GM12878 (cell line): ENCODE results near the gene CCDC88C. TPM values are rescaled to one million over a fixed set of nuclear protein-coding genes. Genes with fewer than 3 reads are reported as not detected.

Source experiments
- ATAC-seq: fragments of 200-7000 bp; cut with Tn5 transposase; 3 replicates; pipeline ENCODE4 v1.9.1; 2020; ENCODE audit warnings: mild to moderate bottlenecking, moderate library complexity
- BruUV-seq: library from RNA; stranded (reverse); fragments of 400-500 nt; replicated peaks from 2 replicates; lab custom pipeline; 2021; lab: Mats Ljungman, UMichigan
- CTCF ChIA-PET: fragments of 300-600 bp; sonication (Branson Sonifier 250); formaldehyde crosslinking; extraction: SDS; loops from one replicate; lab custom pipeline; 2021; ENCODE audit warnings: inconsistent platforms; lab: Yijun Ruan, JAX
- POLR2A ChIA-PET: fragments of 350-600 bp; formaldehyde crosslinking; extraction: SDS; loops from one replicate; lab custom pipeline; 2021; ENCODE audit warnings: inconsistent platforms; lab: Charles Lee
- RAD21 ChIA-PET: fragments of 300-600 bp; sonication (Branson Sonifier 250); formaldehyde crosslinking; loops from one replicate; lab custom pipeline; 2023; ENCODE audit warnings: antibody characterized with exemption; ENCODE audit not compliant: unreplicated experiment; lab: Charles Lee
- SMC1A ChIA-PET: fragments of 300-600 bp; sonication (Branson Sonifier 250); formaldehyde crosslinking; loops from one replicate; lab custom pipeline; 2023; ENCODE audit not compliant: unreplicated experiment, uncharacterized antibody; lab: Charles Lee
- DNase-seq: peaks from one replicate; pipeline ENCODE4 v3.0.0-alpha.2; 2011; ENCODE audit warnings: low read depth, low spot score
- FAIRE-seq: peaks from 3 replicates; lab custom pipeline; 2011; peaks lifted over from hg19 to GRCh38; lab: Jason Lieb, UNC
- H2AFZ ChIP-seq: 2 replicates; pipeline ENCODE4 v1.6.0; 2011; ENCODE audit warnings: low read depth, low read length, control low read depth; ENCODE audit not compliant: control insufficient read depth
- H3K27ac ChIP-seq: 2 replicates; pipeline ENCODE4 v1.5.1; 2011; ENCODE audit warnings: control low read depth; ENCODE audit not compliant: control insufficient read depth, insufficient read depth
- H3K27me3 ChIP-seq, 2 experiments: replicated peaks in 1 of 2; 2 replicates each; pipeline versions ENCODE4 v1.6.0 to v1.6.1; 2011; ENCODE audit warnings: low read length in 1 of 2; ENCODE audit not compliant: control insufficient read depth in 2 of 2, insufficient read depth in 2 of 2
- H3K36me3 ChIP-seq, 2 experiments: 2 replicates each; pipeline ENCODE4 v1.5.1; 2011; ENCODE audit warnings: low read length in 1 of 2; ENCODE audit not compliant: control insufficient read depth in 2 of 2, insufficient read depth in 2 of 2
- H3K4me1 ChIP-seq: 2 replicates; pipeline ENCODE4 v1.6.1; 2011; ENCODE audit warnings: mild to moderate bottlenecking, low read length, moderate library complexity, mixed read lengths; ENCODE audit not compliant: control insufficient read depth, insufficient read depth
- H3K4me2 ChIP-seq: 2 replicates; pipeline ENCODE4 v1.6.0; 2011; ENCODE audit warnings: control low read depth; ENCODE audit not compliant: control insufficient read depth, insufficient read depth
- H3K4me3 ChIP-seq: fragments of 200-600 bp; sonication (generic); 2 replicates; pipeline ENCODE4 v1.5.1; 2016
- H3K79me2 ChIP-seq: 2 replicates; pipeline ENCODE4 v1.6.0; 2011; ENCODE audit warnings: low read length; ENCODE audit not compliant: control insufficient read depth, insufficient read depth
- H3K9ac ChIP-seq: 2 replicates; pipeline ENCODE4 v1.8.0; 2011; ENCODE audit warnings: low read length, control low read depth, mixed read lengths; ENCODE audit not compliant: control insufficient read depth, insufficient read depth
- H3K9me3 ChIP-seq: replicated peaks from 3 replicates; pipeline ENCODE4 v1.5.1; 2011; ENCODE audit warnings: mild to moderate bottlenecking, low read length; ENCODE audit not compliant: control insufficient read depth, insufficient read depth
- H4K20me1 ChIP-seq: 2 replicates; pipeline ENCODE4 v1.6.0; 2011; ENCODE audit not compliant: control insufficient read depth, insufficient read depth
- CUX1 ChIP-seq: IDR thresholded peaks from 2 replicates; pipeline ENCODE4 v1.6.1; 2012; ENCODE audit warnings: improper control_type of control experiment, low read depth, low read length; ENCODE audit not compliant: insufficient replicate concordance
- POLR2A ChIP-seq: IDR thresholded peaks from 2 replicates; pipeline ENCODE4 v1.6.1; 2011; ENCODE audit warnings: low read depth, mild to moderate bottlenecking, low read length
- WGBS: methylation state at CpG from one replicate; pipeline ENCODE4 v1.1.6; 2016; ENCODE audit warnings: low lambda C conversion rate; ENCODE audit not compliant: insufficient replicate concordance, insufficient coverage; ENCODE audit errors: missing lambda C conversion rate; 5-methylcytosine and 5-hydroxymethylcytosine counted together
- in situ Hi-C: fragments of 300-500 bp; cut with MboI; formaldehyde crosslinking; loops from 9 replicates; pipeline ENCODE4 v1.14.3; 2018; ENCODE audit warnings: mixed read lengths
- intact Hi-C: fragments of 100-400 bp; cut with micrococcal nuclease; formaldehyde crosslinking; loops from one replicate; pipeline ENCODE4 v1.14.2; 2022; ENCODE audit not compliant: unreplicated experiment
- polyA plus RNA-seq, 11 experiments: library from polyadenylated mRNA; depleted of rRNA in 4 of 11; unstranded in 6 of 11; stranded (reverse) in 5 of 11; fragments of >200 nt; fragmentation: Nextera tagmentation in 4 of 11; fragmentation: Illumina TruSeq in 1 of 11; extraction: Ambion mirVana in 4 of 11; extraction: Trizol in 1 of 11; gene quantifications; 1 replicate in 1 of 11; 2 replicates in 10 of 11; pipeline versions ENCODE4 v1.2.1 to v1.2.3, GENCODE V29; 2011 to 2016; ENCODE audit warnings: inconsistent platforms in 2 of 11, missing spikeins in 2 of 11, low read depth in 1 of 11
- total RNA-seq, 4 experiments: library from RNA; depleted of rRNA in 3 of 4; stranded (reverse); fragments of >200 nt in 3 of 4; fragmentation: Illumina TruSeq in 1 of 4; extraction: Trizol in 1 of 4; gene quantifications; 2 replicates each; pipeline versions ENCODE4 v1.2.1 to v1.2.3, GENCODE V29; 2013 to 2021

The CCDC88C gene
- total and polyA plus RNA-seq, 10 of the 15 experiments (the other 5 are each of a cell fraction or from before 2014, with no cell fraction given) = 4.0 to 79.6 (median 36.6) TPM

GRCh38 chr14:91297081-91297711, 120.4 kb downstream of the CCDC88C start:
- Histone ChIP-seq H3K4me2 (no peak overlapping the region), H4K20me1 (no peaks in the 10 kb centered on the region), H2AFZ (no peak overlapping the region), H3K27me3 (no peaks in the 10 kb centered on the region), H3K9ac (no peak overlapping the region), H3K9me3 (no peaks in the 10 kb centered on the region), H3K27ac (no peak overlapping the region), H3K79me2 (no peaks in the 10 kb centered on the region), H3K36me3 (peaks cover 44 to 67% of the 10 kb centered on the region in 2 experiments), H3K4me3 (no peak overlapping the region), H3K4me1 (peaks cover under 1% of the 10 kb centered on the region; the same call in 1 of the 2 replicates)
- CTCF ChIA-PET = interaction anchor here (0.6 to 2.1 kb wide), 9 partner anchors 10 to 394 kb away, joined by 3 to 10 read pairs (median 3); no protein-coding TSS in a partner anchor
- TF ChIP-seq CUX1 (no peak), POLR2A (peak; percentile 36; the same call in 1 of the 2 replicates)
- 92% methylated on average over 15 of the region's 16 CpGs for WGBS
- POLR2A ChIA-PET = interaction anchor here (0.6 kb wide), 1 partner anchor 51 kb away, joined by 6 read pairs; no protein-coding TSS in a partner anchor
- RAD21 ChIA-PET = interaction anchor here (1.3 kb wide), 1 partner anchor 120 kb away, joined by 3 read pairs; no protein-coding TSS in a partner anchor
- ATAC-seq (no peak), FAIRE-seq (no peak), DNase-seq (no peak)
- intact Hi-C loops (no loop called here), in situ Hi-C loops (no loop called here)
- SMC1A ChIA-PET = interaction anchor here (1.2 to 1.3 kb wide), 2 partner anchors 10 to 124 kb away, joined by 3 read pairs; no protein-coding TSS in a partner anchor
- BruUV-seq = no TSS peak
